Ovary (tissue), 9 donors: ENCODE measurements around the gene MYL5. TPM values are rescaled to one million over a fixed set of nuclear protein-coding genes. Genes with fewer than 3 reads are reported as not detected.
"Not testable (repeated sequence)": the region's sequence is repeated elsewhere in the genome, so short reads cannot be mapped to it uniquely, and the experiment has no call there.

Experiments
- DNase-seq, 5 donors: peaks; one replicate each; pipeline ENCODE4 v3.0.0-alpha.2; 2019 to 2020
- H3K27ac ChIP-seq, 2 donors: fragments of 200-600 bp; one replicate each; pipeline versions ENCODE4 v1.5.1 to v1.8.0; 2019 to 2022
- H3K27me3 ChIP-seq: fragments of 200-600 bp; one replicate; pipeline ENCODE4 v1.8.0; 2022
- H3K36me3 ChIP-seq: fragments of 200-600 bp; sonication (generic); one replicate; pipeline ENCODE4 v1.5.1; 2019
- H3K4me1 ChIP-seq: one replicate; pipeline ENCODE4 v1.8.1; 2013; ENCODE audit warnings: mild to moderate bottlenecking, moderate library complexity; ENCODE audit not compliant: insufficient read depth
- H3K4me3 ChIP-seq: fragments of 200-600 bp; sonication (generic); one replicate; pipeline ENCODE4 v1.5.1; 2017
- H3K9me3 ChIP-seq, 2 donors: fragments of 200-600 bp in 1 of 2; sonication (generic) in 1 of 2; one replicate each; pipeline versions ENCODE4 v1.5.1 to v1.8.1; 2013 to 2019; ENCODE audit warnings: mild to moderate bottlenecking in 1 of 2, moderate library complexity in 1 of 2
- EP300 ChIP-seq: sonication (generic); formaldehyde crosslinking; IDR thresholded peaks from one replicate; pipeline ENCODE4 v1.6.1; 2017; ENCODE audit warnings: antibody characterized with exemption
- POLR2A ChIP-seq: fragments of 450-650 bp; IDR thresholded peaks from one replicate; pipeline ENCODE4 v1.6.1; 2017; ENCODE audit warnings: antibody characterized with exemption, mild to moderate bottlenecking, moderate library complexity
- WGBS, 3 donors: extraction: QIAGEN DNeasy Blood & Tissue Kit in 1 of 3; methylation state at CpG; one replicate each; pipeline versions ENCODE4 v1.1.5 to v1.1.7; 2013 to 2017; 5-methylcytosine and 5-hydroxymethylcytosine counted together
- intact Hi-C, 4 donors: fragments of 100-400 bp; cut with DNase I; formaldehyde crosslinking; loops; one replicate each; pipeline versions ENCODE4 v1.11.0 to v1.15.1; 2022 to 2023
- polyA plus RNA-seq, 2 donors: library from polyadenylated mRNA; stranded (reverse); fragments of 200-250 nt in 1 of 2; fragments of 350-450 nt in 1 of 2; fragmentation: Illumina TruSeq in 1 of 2; extraction: RNeasy Lipid Tissue Mini Kit (QIAGEN cat#74804) in 1 of 2; gene quantifications; one replicate each; pipeline ENCODE4 v1.2.3, GENCODE V29; 2013 to 2014
- total RNA-seq, 7 donors: library from RNA; depleted of rRNA in 2 of 7; stranded (reverse); fragments of >200 nt in 2 of 7; fragmentation: NEBNext Ultra II Directional in 3 of 7; extraction: Animal tissue kit (Norgen Biotek cat#: 25700) in 3 of 7; gene quantifications; one replicate each; pipeline versions ENCODE4 v1.1.0 to v1.2.4, GENCODE V29; 2016 to 2023
- TF ChIP-seq, protein P1 (sequence below), 3 donors: fragments of 450-650 bp in 2 of 3; fragments of 200-600 bp in 1 of 3; IDR thresholded peaks; one replicate each; pipeline versions ENCODE4 v1.5.1 to v1.8.0; 2016 to 2022; ENCODE audit warnings: antibody characterized with exemption in 3 of 3, mild to moderate bottlenecking in 1 of 3
- donor health status: DM: no; HTN: no; CAD: no; lungs with moderate emphysema.
- donor health status: DM: no; HTN: no; CAD: no.
- donor health status: Bipolar disorder and iron deficiency.
- donor health status: DM: yes; HTN: yes; CAD: no.
- donor health status: DM: no; HTN: no; CAD: no.
- donor health status: DM: yes; HTN: yes; CAD: no.

MYL5 gene
- total and polyA plus RNA-seq, 9 donors, result 4.0 to 18.3 (median 9.3) TPM

DNA sequence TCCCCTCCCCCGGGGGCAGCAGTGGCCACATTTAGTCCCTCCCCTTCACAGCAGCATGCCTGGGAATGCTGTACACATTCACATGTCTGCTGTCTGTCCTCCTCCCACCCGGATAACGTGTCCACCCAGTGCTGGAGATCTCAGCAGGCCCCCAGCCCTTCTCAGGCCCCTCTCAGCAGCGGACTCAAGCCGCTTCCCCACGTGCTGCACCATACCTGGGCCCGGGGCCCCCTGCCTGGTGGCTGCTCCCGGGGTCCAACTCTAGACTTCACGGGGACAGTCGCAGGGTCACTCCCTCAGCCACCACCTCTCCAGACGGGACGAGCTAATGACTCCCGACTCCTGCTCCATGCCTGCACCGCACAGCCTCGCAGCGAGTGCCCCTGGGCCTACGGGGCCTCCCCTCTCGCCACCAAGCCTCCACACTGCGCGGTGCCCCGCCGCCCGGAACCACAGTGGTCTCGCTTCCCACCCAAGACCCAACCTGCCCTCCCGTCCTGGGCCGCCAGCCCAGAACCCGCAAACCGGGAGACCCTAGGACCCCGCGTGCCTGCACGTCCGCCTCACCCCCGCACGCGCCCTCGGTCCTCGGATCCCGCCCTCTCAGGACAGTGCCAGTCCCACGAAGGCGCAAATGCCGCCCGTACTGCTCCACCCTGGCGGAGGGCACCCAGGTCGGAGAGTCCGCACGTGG lies 30.0 kb downstream of the MYL5 start:
- no peak overlapping the region for H3K27ac ChIP-seq
- peak in 3 of 5 donors; percentile 63 to 68 (median 65) for DNase-seq
- H3K9me3 ChIP-seq, result no peaks in the 10 kb centered on the region
- H3K4me1 ChIP-seq, result peaks cover 20% of the 10 kb centered on the region
- no peaks in the 10 kb centered on the region for H3K27me3 ChIP-seq
- H3K4me3 ChIP-seq, result no peak overlapping the region
- WGBS, 3 donors, result 87 to 89% (median 89%) methylated on average over 46 of the region's 46 CpGs
- H3K36me3 ChIP-seq, result no peaks in the 10 kb centered on the region
- intact Hi-C loops, result no loop called here
- TF ChIP-seq EP300, result no peak
- TF ChIP-seq, protein P1, sequence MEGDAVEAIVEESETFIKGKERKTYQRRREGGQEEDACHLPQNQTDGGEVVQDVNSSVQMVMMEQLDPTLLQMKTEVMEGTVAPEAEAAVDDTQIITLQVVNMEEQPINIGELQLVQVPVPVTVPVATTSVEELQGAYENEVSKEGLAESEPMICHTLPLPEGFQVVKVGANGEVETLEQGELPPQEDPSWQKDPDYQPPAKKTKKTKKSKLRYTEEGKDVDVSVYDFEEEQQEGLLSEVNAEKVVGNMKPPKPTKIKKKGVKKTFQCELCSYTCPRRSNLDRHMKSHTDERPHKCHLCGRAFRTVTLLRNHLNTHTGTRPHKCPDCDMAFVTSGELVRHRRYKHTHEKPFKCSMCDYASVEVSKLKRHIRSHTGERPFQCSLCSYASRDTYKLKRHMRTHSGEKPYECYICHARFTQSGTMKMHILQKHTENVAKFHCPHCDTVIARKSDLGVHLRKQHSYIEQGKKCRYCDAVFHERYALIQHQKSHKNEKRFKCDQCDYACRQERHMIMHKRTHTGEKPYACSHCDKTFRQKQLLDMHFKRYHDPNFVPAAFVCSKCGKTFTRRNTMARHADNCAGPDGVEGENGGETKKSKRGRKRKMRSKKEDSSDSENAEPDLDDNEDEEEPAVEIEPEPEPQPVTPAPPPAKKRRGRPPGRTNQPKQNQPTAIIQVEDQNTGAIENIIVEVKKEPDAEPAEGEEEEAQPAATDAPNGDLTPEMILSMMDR (IDR thresholded peaks at IDR 0.05), result no peak
- TF ChIP-seq POLR2A, result no peak

GRCh38 chr4:704971-705277 lies 30.6 kb downstream of the MYL5 start:
- Histone ChIP-seq H3K27me3 (no peaks in the 10 kb centered on the region), H3K9me3 (no peaks in the 10 kb centered on the region), H3K36me3 (no peaks in the 10 kb centered on the region), H3K27ac (no peak overlapping the region), H3K4me1 (peaks cover 20% of the 10 kb centered on the region), H3K4me3 (peak overlapping the region; percentile 90)
- TF ChIP-seq EP300 (no peak), POLR2A (no peak)
- TF ChIP-seq, protein P1 (IDR thresholded peaks at IDR 0.05), result no peak
- intact Hi-C loops, result no loop called here
- 76 to 91% (median 91%) methylated on average over 1 of the region's 1 CpG for WGBS, 3 donors
- no peak for DNase-seq

DNA sequence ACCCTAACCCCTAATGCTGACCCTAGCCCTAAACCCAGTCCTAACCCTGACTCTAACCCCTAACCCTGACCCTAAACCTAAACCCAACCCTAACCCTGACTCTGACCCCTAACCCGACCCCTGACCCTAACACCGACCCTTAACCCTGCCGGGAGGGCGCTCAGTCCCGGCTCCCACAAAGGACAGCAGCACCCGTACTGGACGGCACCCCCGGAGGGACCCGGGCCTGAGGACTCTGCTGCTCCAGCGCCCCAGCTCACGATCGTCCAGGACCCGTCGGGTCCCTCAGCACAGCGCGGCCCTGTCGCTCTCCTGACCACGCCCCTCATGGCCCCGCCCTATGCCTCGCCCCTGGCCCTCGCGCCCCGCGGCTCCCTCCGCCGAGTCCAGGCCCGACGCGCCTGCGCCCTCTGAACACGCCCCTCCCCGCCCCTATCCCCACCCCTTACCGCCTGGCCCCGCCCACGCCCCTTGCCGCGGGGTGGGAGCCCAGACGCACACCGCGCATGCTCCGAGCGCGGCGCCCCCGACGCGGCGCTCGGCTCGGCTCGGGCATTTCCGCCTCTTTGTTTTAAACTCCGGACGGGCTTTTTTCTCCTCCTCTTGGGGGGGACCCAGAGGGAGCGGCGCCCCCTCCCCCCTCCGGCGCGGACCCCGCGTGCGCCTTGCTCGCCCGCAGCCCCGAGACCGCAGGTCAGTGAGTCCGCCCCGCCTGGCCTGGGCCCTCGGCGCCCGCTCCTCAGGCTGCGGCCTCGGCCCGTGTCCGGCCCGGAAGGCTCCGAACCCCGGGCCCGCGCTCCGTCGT lies 31.1 kb downstream of the MYL5 start, which contains the start of gene PCGF3:
PCGF3 (plus strand) TSS at position 555 of the 805 bp plus-strand sequence. CDS start 27,849 bp downstream, outside the sequence.
- intact Hi-C loops, result no loop called here
- peak within 1 kb of the TSS; percentile 90 for H3K4me3 ChIP-seq
- H3K4me1 ChIP-seq, result peaks cover 20% of the 10 kb centered on the region
- no peaks in the 10 kb centered on the region for H3K36me3 ChIP-seq
- H3K27ac ChIP-seq, result peak within 1 kb of the TSS; percentile 28 to 56
- TF ChIP-seq, protein P1 (IDR thresholded peaks at IDR 0.05), result no peak
- TF ChIP-seq POLR2A, result peak; percentile 65
- peak; percentile 94 to 98 (median 97) for DNase-seq
- WGBS, 3 donors, result 1 to 2% (median 1%) methylated on average over 47 to 82 of the region's 82 CpGs
- H3K9me3 ChIP-seq, result no peaks in the 10 kb centered on the region
- no peaks in the 10 kb centered on the region for H3K27me3 ChIP-seq

DNA sequence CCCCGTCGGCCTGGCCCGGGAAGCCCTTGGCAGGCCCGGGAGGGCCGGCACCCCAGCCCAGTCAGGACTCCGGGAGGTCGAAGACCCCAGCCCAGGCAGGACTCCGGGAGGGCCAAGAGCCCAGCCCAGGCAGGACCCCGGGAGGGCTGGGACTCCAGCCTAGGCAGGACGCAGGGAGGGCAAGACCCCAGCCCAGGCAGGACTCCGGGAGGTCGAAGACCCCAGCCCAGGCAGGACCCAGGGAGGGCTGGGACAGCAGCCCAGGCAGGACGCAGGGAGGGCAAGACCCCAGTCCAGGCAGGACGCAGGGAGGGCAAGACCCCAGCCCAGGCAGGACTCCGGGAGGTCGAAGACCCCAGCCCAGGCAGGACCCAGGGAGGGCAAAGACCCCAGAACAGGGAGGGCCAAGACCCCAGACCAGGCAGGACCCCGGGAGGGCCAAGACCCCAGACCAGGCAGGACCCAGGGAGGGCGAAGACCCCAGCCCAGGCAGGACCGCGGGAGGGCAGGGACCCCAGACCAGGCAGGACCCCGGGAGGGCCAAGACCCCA lies 31.8 kb downstream of the MYL5 start:
- H3K9me3 ChIP-seq, H3K27me3 ChIP-seq, H3K36me3 ChIP-seq, DNase-seq, intact Hi-C loops: not testable (repeated sequence)
- Histone ChIP-seq H3K27ac (peak overlapping the region; percentile 28 to 56), H3K4me3 (peak overlapping the region; percentile 90), H3K4me1 (peaks cover 23% of the 10 kb centered on the region)
- 0 to 2% (median 1%) methylated on average over 15 to 21 of the region's 21 CpGs for WGBS, 3 donors
